Panc1 (cell line): Measurements from ENCODE around the gene FSD1L. TPM values are rescaled to one million over a fixed set of nuclear protein-coding genes. Genes with fewer than 3 reads are reported as not detected.

Source experiments
- ATAC-seq: fragments of 200-7000 bp; cut with Tn5 transposase; 2 replicates; pipeline ENCODE4 v1.9.1; 2020; ENCODE audit warnings: mild to moderate bottlenecking, moderate library complexity
- Bru-seq: library from RNA; stranded (reverse); fragments of 400-500 nt; gene quantifications from one replicate; lab custom pipeline; 2021; lab: Mats Ljungman, UMichigan
- BruChase-seq, 2 experiments: library from RNA; stranded (reverse); fragments of 400-500 nt; gene quantifications; one replicate each; lab custom pipeline; 2021; lab: Mats Ljungman, UMichigan
- BruUV-seq: library from RNA; stranded (reverse); fragments of 400-500 nt; replicated peaks from 2 replicates; lab custom pipeline; 2021; lab: Mats Ljungman, UMichigan
- CTCF ChIA-PET: fragments of 300-600 bp; sonication (Branson Sonifier 250); formaldehyde crosslinking; loops from one replicate; lab custom pipeline; 2022; ENCODE audit warnings: antibody characterized with exemption; lab: Charles Lee
- POLR2A ChIA-PET: fragments of 300-600 bp; sonication (Branson Sonifier 250); formaldehyde crosslinking; loops from one replicate; lab custom pipeline; 2022; ENCODE audit warnings: antibody characterized with exemption; lab: Charles Lee
- DNase-seq: peaks from one replicate; pipeline ENCODE4 v3.0.0-alpha.2; 2010; ENCODE audit warnings: low read depth, low spot score
- H3K27ac ChIP-seq: 2 replicates; pipeline ENCODE4 v1.5.1; 2011; ENCODE audit warnings: mild to moderate bottlenecking, low read length, inconsistent platforms
- H3K27me3 ChIP-seq: fragments of 200-500 bp; sonication (Bioruptor generic); 2 replicates; pipeline ENCODE4 v1.6.0; 2014; ENCODE audit warnings: low read length, inconsistent platforms; ENCODE audit not compliant: control insufficient read depth, insufficient read depth
- H3K36me3 ChIP-seq: fragments of 200-500 bp; sonication (Bioruptor generic); 2 replicates; pipeline ENCODE4 v1.5.1; 2014; ENCODE audit warnings: inconsistent platforms, mild to moderate bottlenecking, low read length, moderate library complexity; ENCODE audit not compliant: control insufficient read depth, insufficient read depth
- H3K4me1 ChIP-seq: 2 replicates; pipeline ENCODE4 v1.5.1; 2011; ENCODE audit warnings: inconsistent platforms, mild to moderate bottlenecking, low read length, moderate library complexity; ENCODE audit not compliant: control insufficient read depth, insufficient read depth
- H3K4me3 ChIP-seq, 2 experiments: 2 replicates each; pipeline ENCODE4 v1.5.1; 2011 to 2012; ENCODE audit warnings: low read depth in 2 of 2, low read length in 2 of 2, mild to moderate bottlenecking in 2 of 2, inconsistent platforms in 1 of 2, moderate library complexity in 1 of 2
- H3K9me3 ChIP-seq: fragments of 200-500 bp; sonication (Bioruptor generic); 2 replicates; pipeline ENCODE4 v1.5.1; 2014; ENCODE audit warnings: low read depth, mild to moderate bottlenecking, inconsistent platforms, low read length, moderate library complexity; ENCODE audit not compliant: control insufficient read depth, insufficient read depth
- CTCF ChIP-seq: fragments of 450-650 bp; IDR thresholded peaks from 2 replicates; pipeline ENCODE4 v1.5.1; 2017; ENCODE audit warnings: mild to moderate bottlenecking
- POLR2AphosphoS5 ChIP-seq: IDR thresholded peaks from 2 replicates; pipeline ENCODE4 v1.6.1; 2012; ENCODE audit warnings: mild to moderate bottlenecking, low read depth, low read length, moderate library complexity
- REST ChIP-seq, 2 experiments: IDR thresholded peaks; 2 replicates each; pipeline ENCODE4 v1.6.1; 2011 to 2012; ENCODE audit warnings: low read depth in 2 of 2, control low read depth in 1 of 2, low read length in 1 of 2, mild to moderate bottlenecking in 1 of 2, moderate library complexity in 1 of 2; ENCODE audit not compliant: insufficient read depth in 1 of 2
- SIN3A ChIP-seq: IDR thresholded peaks from 2 replicates; pipeline ENCODE4 v1.6.1; 2012; ENCODE audit warnings: low read depth, mild to moderate bottlenecking, low read length, moderate library complexity, borderline replicate concordance; ENCODE audit not compliant: insufficient read depth
- TCF7L2 ChIP-seq: IDR thresholded peaks from 2 replicates; pipeline ENCODE4 v1.6.1; 2011; ENCODE audit warnings: mild to moderate bottlenecking, low read depth, low read length, inconsistent platforms
- in situ Hi-C: cut with HindIII; loops from 2 replicates; pipeline ENCODE4 v1.10.0; 2016; ENCODE audit warnings: low sequenced_read_pairs, low pct_unique_long_range_greater_than_20kb
- intact Hi-C: fragments of 100-400 bp; cut with micrococcal nuclease; formaldehyde crosslinking; loops from one replicate; pipeline ENCODE4 v1.10.0; 2022; ENCODE audit not compliant: unreplicated experiment
- long read RNA-seq: library from polyadenylated mRNA; unstranded; transcript quantifications from one replicate; pipeline ENCODE4 v2.0.0, GENCODE V29; 2021; ENCODE audit not compliant: unreplicated experiment
- polyA plus RNA-seq: library from polyadenylated mRNA; unstranded; fragments of >200 nt; gene quantifications from one replicate; pipeline ENCODE4 v1.2.1, GENCODE V29; 2012; ENCODE audit warnings: missing spikeins; ENCODE audit not compliant: insufficient read length
- total RNA-seq: library from RNA; stranded (reverse); gene quantifications from one replicate; pipeline ENCODE4 v1.2.1, GENCODE V29; 2021; ENCODE audit not compliant: unreplicated experiment

FSD1L gene
- total RNA-seq (5.1 TPM), Bru-seq, nascent RNA (percentile 82 among the genes with signal in this experiment), BruChase-seq, experiment 1, labeled RNA remaining after a 2-hour chase (percentile 76 among the genes with signal in this experiment), BruChase-seq, experiment 2, labeled RNA remaining after a 6-hour chase (percentile 62 among the genes with signal in this experiment)
- 1.2 TPM for polyA plus RNA-seq
- long read RNA-seq, partial matches to known transcripts, result 1 of 5 reads
- long read RNA-seq, other reads (novel, unspliced or antisense), result 4 of 5 reads

GRCh38 chr9:105447814-105448812 is at the start of gene FSD1L:
FSD1L (plus strand) TSS chr9:105448034; CDS start chr9:105448221, 187 bp downstream.
- in situ Hi-C loops (no loop called here), intact Hi-C loops (no loop called here)
- Histone ChIP-seq H3K4me3 (peak within 1 kb of the TSS; percentile 71 to 76), H3K9me3 (no peaks in the 10 kb centered on the region), H3K27ac (peak within 1 kb of the TSS; percentile 92), H3K27me3 (no peaks in the 10 kb centered on the region), H3K36me3 (0 out of 2 replicates have a peak, but pooled peaks cover 3% of the 10 kb centered on the region), H3K4me1 (no peaks in the 10 kb centered on the region)
- peak; percentile 49; the same call in 1 of the 2 replicates for TF ChIP-seq POLR2AphosphoS5
- peak; percentile 80; the same call in 1 of the 2 replicates for TF ChIP-seq SIN3A
- no peak for TF ChIP-seq REST (IDR thresholded peaks at IDR 0.05; ENCODE audit: insufficient read depth in 1 of 2, low read depth in 2 of 2, low read length in 1 of 2)
- DNase-seq, result peak; percentile 27
- POLR2A ChIA-PET, result no interaction called here
- no TSS peak for BruUV-seq
- CTCF ChIA-PET, result interaction anchor here (0.7 kb wide), 1 partner anchor 21 kb away, joined by 7 read pairs; no protein-coding TSS in a partner anchor
- peak; percentile 96 for ATAC-seq

GRCh38 chr9:105399117-105399516 is 48.7 kb upstream of the FSD1L start:
- BruUV-seq, result no TSS peak
- ChIA-PET CTCF (no interaction called here), POLR2A (no interaction called here)
- H3K4me3 ChIP-seq, result no peak overlapping the region
- H3K27me3 ChIP-seq, result no peaks in the 10 kb centered on the region
- ATAC-seq (no peak), DNase-seq (no peak)
- in situ Hi-C loops, result no loop called here
- H3K36me3 ChIP-seq, result no peaks in the 10 kb centered on the region
- intact Hi-C loops, result no loop called here
- TF ChIP-seq SIN3A (no peak), TCF7L2 (no peak), CTCF (no peak), REST (IDR thresholded peaks at IDR 0.05; ENCODE audit: insufficient read depth in 1 of 2, low read depth in 2 of 2, low read length in 1 of 2) (no peak), POLR2AphosphoS5 (no peak)
- H3K4me1 ChIP-seq, result no peaks in the 10 kb centered on the region
- H3K9me3 ChIP-seq, result no peaks in the 10 kb centered on the region
- H3K27ac ChIP-seq, result no peak overlapping the region
